ENCODE data around the gene PRCC. TPM values are rescaled to one million over a fixed set of nuclear protein-coding genes. Genes with fewer than 3 reads are reported as not detected.
"Not testable (repeated sequence)": the region's sequence is repeated elsewhere in the genome, so short reads cannot be mapped to it uniquely, and the experiment has no call there.

The PRCC gene
- polyA plus RNA-seq, 1 donor, result 65.4 TPM

DNA sequence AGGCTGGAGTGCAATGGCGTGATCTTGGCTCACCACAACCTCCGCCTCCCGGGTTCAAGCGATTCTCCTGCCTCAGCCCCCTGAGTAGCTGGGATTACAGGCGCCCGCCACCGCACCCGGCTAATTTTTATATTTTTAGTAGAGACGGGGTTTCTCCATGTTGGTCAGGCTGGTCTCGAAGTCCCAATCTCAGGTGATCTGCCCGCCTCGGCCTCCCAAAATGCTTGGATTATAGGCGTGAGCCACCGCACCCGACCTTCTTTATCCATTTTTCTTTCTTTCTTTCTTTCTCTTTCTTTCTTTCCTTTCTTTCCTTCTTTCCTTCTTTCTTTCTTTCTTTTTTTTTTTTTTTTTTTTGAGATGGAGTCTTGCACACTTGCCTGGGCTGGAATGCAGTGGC is 2.2 kb upstream of the PRCC start:
- DNase-seq (ENCODE audit: low read depth), result not testable (repeated sequence)

DNA sequence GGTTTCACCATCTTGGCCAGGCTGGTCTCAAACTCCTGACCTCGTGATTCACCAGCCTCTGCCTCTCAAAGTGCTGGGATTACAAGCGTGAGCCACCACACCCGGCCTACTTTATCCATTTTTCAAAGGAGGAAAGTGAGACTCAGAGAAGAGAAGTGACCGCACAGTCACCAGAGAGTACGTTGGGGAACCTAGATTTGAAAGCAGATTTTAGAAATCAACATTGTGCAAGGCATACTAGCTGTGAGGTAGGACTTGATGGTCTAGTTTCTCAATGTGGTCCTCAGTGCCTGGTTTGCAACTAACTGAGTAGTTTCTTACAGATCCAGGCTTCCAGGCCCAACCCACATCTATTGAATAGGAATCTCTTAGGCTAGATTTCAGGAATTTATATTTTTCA is 1.7 kb upstream of the PRCC start:
- DNase-seq (ENCODE audit: low read depth), result no peak

DNA sequence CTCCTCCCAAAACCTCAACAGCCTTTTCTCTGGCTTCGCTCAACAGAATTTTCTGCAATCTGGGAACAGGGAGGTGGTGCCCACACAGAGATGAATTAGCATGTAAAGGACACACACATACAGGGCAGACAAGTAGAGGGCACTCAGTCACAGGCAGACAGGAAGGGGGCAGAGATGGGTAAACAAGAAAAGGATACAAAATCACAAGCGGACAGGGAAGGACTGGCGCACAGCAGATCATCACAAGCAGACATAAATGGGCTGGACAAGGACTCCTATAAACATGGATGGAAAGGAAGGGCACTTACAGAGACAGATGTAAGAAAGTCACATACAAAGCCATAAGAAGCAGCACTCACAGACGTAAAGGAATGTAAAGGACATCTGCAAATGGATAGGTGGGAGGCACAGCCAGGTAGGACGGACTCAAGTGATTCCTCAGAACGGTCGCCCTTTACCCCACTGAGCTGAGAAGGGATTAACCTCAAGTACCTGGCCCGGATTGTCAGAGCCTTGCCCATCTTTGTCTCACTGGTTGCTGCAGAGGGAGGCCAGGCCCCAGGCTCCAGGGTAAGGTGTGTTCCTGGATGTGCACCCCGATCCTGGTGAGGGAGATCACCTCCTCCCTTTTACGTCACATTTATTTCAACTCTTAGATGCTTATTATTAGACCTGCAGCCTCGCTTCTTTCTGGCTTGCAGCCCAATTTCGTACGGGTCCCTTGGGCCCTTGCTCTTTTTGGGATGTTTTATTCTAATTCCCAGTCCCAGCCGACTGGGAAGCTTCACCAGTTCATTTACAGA is 836 bp upstream of the PRCC start:
- no peak for DNase-seq (ENCODE audit: low read depth)

DNA sequence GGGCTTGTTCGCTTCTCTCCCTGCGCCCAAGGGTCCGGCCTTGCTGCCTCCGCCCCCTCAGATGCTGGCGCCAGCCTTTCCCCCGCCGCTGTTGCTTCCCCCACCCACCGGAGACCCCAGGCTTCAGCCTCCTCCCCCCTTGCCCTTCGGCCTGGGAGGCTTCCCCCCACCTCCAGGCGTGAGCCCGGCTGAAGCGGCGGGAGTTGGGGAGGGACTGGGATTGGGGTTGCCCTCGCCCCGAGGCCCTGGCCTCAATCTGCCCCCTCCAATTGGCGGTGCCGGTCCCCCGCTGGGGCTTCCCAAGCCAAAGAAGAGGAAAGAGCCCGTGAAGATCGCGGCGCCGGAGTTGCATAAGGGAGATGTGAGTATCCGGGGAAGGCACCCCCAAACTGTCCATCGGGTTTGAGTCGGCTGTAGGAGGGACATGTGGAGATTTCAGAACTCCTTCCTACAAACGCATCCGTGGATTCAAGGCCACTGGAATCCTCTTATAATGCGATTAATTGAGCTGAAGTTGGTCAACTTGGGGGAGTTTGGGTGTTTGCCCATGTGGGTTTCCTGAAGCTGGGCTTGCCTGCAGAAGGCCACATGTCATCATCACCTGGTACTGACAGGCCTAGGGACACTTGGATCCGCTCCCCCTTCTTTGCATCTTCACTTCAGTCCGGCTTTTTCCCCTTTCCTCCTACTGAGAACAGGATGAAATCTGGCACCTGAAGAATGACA is 707 bp downstream of the PRCC start:
- DNase-seq (ENCODE audit: low read depth), result no peak

DNA sequence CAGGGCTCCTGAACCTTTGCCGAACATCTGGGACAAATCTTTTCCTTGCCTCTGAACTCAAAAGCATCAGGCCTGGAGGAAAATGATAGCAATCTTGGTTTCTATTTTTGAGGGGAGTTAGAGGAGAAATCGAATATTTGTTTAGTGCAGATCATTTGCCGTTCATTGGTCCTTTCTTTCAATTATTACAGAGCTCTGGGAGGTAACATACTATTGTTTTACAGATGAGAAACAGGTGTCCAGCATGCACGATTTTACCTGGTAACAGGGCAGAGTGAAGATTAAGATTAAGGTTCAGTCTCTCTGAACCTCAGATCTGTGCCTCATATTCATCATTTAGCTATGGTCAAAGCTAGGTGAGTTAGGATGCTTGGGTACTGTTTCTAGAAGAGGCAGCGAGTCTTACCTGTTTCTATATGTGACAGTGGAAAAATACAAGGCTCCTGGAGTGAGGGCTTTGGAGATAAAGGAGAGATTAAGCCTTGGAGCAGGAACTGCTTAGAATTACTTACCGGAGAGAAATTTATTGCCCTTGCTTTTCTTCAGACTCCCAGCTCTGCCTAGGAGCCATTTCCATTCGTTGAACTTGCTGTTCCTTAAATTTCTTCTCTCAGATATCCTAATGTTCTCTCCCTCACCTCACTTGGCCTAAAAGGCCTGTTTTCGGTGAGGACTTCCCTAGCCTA is 1.4 kb downstream of the PRCC start:
- DNase-seq (ENCODE audit: low read depth), result no peak

DNA sequence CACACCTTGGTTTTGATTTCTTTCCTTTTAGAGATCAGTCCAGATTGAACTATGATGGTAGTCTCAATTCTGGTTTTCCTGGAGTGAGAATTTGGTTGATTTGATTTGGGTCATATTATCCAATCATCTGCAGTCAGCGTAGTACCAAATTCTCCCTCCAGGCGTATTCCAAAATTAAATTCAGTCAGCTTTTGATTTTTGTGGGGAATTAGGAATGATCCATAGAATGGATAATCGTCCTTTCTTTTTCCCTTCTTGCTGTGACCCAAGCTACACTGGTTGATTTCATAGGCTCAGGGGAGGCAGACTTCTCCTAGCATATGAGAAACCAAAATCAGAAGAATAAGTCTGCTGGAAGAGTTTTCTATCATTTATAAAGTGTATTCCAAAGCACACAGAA is 4.9 kb downstream of the PRCC start:
- DNase-seq (ENCODE audit: low read depth), result no peak

DNA sequence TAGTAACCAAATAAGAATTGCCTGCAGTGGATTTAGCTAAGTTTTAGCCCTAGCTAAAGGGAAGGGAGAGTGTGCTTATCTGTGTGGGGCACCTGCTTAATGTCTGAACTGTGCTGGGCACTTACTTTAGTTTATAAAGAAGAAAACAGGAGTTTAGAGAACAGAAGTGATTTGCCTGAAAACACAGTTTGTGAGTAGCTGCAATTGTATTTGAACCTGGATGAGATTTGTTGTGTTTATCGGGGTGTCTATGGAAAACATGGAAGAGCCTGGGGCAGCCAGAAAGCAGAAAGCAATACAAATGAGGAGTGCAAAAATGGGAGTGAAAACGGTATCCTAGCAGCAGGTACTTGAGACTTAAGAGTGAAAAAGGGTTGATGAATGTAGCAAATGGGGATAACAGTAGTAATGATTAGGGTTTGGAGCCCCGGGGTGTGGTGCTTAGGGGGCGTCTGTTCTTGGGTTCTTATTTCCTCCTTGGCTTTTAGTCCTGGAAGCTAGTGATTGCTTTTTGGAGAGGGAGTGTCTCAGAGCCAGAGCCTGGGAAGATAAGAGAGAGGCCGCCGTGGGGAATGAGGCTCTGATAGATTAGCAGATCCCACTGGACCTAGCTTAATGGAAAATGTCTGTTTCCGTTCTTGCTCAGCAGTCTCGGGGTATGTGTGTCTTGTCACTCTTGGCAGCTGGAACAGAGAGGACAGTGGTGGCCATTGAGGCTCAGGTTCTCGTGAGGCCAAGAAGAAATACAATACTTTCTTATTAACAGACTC is 5.6 kb downstream of the PRCC start:
- DNase-seq (ENCODE audit: low read depth), result no peak

DNA sequence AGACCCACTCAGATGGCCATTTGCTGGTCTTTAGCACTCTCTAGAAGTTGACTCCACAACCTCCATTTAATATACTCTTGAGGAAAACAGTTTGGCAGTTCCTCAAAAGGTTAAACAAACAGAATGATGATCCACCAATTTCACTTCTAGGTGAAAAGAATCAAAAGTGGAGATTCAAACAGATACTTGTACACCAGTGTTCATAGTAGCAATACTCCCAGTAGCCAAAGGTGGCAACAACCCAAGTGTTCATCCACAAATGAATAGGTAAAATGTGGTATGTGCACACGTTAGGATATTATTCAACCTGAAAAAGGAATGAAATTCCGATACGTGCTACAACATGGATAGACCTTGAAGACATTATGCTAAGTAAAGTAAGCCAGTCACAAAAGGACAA is 6.3 kb downstream of the PRCC start:
- DNase-seq (ENCODE audit: low read depth), result no peak

DNA sequence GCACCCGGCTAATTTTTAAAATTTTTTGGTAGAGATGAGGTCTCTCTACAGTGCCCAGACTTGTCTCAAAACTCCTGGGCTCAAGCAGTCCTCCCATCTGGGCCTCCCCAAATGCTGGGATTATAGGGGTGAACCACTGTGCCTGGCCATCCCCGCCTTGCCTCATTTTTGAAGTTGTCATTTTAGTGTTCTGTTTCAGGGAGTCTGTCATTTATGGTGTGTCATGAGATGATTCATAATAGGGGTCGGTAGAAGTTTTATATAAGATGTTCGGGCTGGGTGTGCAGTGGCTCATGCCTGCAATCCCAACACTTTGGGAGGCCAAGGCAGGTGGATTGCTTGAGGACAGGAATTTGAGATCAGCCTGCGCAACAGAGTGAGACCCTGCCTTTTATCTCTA is 8.5 kb downstream of the PRCC start:
- no peak for DNase-seq (ENCODE audit: low read depth)

DNA sequence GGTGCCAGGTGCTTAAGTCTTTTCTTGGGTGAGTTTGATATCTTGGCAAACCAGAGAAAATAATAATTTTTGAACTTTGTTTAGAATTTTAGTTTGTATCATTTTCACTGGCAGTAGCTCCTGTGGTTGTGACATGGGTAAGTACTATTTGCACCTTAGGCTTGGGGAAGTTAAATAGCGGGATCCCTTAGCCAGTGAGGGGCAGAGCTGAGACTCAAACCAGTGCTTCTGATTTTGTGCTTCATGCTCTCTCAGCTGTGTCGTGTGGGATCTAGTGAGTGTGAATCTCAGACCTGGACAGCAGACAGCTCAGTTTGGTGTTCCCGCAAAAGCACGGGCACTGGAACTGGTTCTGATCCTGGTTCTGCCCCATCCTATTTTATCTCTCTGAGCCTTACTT is 9.6 kb downstream of the PRCC start:
- DNase-seq (ENCODE audit: low read depth), result no peak

DNA sequence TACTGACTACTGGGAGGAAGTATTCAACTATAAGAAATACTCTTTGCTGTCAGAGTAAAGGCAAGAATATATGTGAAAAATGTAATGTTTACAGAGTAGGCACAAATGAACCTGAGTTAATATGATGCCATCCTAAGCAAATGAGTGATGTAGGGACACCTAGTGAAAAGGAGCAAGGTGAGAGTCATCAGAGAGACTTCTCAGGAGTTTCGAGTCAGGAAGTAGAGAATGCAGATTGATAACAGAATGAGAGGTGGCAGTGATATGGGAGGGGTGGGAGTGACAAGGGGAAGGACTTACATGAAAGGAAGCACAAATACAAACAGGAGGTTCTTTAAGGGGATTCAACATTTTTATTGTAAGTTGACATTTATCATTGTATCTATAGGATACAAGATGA is 10.2 kb downstream of the PRCC start:
- no peak for DNase-seq (ENCODE audit: low read depth)

DNA sequence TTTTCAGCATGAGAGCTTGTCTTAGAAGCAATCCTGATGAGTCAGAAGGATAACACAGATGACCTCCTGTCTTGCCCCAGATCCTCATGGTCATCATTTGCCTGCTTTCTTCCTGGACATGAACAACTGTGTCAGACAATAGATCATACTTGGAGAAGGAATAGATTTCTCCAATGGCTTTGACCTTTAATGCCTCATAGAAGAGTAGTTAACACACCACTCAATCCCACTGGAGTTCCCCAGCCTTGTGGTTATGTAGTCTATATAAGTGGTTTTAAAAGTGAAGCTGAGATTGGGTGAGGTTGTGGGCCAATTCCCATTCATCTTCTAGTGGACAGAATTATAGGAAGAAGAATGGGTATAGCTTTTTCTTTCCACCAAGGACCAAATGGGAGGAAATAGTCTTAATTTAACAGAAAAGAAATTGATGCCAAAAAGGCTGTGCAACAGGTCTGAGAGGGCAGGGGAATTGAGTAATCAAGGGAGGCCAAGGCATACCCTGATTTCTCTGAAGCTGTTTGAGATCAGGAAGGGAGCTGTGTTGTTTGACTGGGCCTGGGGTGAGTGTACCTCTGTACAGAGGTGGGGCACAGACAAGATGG is 14.4 kb downstream of the PRCC start:
- DNase-seq (ENCODE audit: low read depth), result no peak

DNA sequence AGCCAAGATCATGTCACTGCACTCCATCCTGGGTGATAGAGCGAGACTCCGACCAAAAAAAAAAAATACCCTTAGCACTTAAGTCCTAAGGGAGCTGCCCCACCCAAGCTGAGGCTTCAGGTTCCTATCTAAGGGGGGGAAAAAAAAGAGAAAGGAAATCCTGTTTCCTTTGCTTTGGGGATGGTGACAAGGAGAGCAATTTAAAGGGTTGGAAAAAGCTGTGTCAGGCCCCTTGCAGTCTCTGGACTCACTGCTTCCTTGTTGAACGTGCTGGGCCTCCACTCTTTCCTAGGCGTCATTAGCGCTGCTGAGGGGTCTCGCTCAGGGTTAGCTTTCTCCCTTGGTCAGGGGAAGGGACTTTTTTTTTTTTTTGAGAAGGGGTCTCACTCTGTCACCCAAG is 18.1 kb downstream of the PRCC start:
- no peak for DNase-seq (ENCODE audit: low read depth)

DNA sequence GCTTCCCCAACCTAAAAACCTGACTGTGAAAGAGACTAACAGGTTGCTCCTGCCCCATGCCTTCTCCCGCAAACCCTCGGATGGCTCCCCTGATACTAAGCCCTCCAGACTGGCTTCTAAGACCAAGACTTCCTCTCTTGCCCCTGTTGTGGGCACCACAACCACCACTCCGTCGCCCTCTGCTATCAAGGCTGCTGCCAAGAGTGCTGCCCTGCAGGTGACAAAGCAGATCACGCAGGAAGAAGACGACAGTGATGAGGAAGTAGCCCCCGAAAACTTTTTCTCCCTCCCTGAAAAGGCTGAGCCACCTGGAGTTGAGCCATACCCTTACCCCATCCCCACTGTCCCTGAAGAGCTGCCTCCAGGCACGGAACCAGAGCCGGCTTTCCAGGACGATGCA is 19.3 kb downstream of the PRCC start:
- no peak for DNase-seq (ENCODE audit: low read depth)

DNA sequence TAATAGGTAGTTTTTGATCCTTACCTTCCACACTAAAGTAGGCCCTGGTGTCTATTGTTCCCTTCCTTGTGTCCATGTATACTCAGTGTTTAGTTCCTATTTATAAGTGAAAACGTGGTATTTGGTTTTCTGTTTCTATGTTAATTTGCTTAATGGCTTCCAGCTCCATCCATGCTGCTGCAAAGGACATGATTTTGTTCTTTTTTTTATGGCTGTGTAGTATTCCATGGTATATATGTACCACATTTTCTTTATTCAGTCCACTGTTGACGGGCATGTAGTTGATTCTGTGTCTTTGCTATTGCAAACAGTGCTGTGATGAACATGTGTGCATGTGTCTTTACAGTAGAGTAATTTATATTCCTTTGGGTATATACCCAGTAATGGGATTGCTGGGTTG is 20.8 kb downstream of the PRCC start:
- no peak for DNase-seq (ENCODE audit: low read depth)

DNA sequence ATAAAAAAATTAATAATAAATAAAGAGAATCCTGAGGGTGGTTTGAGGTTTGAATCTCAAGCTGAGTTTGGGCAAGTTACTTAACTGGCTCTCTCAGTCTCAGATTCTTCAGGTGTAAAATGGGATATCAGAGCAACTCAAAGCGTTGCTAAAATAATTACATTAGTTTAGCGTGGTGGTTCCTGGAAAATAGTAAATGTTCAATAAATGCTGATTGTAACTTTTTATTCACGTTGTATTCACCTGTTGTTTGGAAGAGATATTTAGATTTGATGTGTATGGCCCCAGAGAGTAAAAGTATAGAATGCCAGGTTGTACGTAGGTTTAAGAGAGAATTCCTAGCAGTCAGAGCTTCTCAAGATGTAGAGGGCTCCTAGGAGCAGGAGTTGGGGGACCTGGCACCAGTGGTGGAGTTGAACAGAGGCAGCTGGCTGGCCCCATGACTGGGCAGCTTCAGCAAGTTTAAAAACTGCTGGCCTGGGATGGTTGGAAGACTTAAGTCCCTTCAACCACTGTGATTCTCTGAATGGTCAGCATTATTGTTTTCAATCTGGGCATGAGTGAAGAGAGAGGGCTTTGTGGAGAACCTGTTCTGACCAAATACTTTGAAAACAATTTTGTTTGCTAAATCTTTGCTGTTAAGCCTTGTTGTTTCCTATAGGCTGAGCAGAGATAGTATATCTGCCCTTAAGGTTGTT is 22.4 kb downstream of the PRCC start:
- DNase-seq (ENCODE audit: low read depth), result no peak

DNA sequence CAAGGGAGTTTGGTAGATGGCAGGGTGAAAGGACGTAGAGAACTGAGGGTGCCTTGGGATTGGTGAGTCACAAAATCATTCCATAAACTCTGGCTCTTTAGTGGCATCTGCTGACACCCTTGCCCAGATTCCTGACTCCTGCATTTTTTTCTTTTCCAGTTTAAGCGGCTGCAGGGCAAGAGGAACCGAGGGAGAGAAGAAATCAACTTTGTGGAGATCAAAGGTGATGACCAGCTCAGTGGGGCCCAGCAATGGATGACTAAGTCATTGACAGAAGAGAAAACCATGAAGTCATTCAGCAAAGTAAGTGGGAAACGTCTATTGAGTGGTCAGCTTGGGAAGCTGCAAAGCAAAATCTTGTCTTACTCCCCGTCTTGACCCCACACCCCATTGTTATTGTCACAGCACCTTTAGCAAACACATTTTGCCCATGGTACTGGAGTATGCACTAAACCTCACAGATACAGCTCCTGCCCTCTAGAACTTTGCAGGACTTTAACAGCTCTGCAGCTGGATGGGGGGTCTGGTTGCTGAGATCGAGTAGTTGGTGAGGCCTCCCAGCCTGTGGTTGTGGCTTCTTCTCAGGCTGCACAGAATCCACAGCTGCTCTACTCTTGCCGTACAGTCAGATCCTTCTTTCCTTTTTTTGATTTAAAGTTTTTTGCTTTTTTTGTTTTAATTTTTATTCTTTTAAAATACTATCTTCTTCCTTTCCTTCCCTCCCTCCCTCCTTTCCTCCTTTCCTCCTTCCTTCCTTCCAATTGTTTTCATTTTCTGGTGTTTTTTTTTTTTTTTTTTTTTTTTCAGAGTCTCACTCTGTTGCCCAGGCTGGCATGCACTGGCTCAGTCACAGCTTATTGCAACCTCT is 27.4 kb downstream of the PRCC start:
- DNase-seq (ENCODE audit: low read depth), result no peak

DNA sequence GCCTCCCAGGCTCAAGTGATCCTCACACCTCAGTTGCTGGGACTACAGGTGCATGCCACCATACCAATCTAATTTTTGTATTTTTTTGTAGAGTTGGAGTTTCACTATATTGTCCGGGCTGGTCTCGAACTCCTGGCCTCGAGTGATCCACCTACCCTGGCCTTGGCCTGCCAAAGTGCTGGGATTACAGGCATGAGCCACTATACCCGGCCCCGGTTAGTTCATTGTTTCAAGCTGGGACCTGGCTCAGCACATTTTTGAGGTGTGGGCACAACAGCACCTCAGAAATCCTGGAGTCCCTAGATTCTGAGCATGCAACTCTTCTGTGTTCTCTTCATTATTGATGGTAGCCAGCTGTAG is 28.0 kb downstream of the PRCC start:
- no peak for DNase-seq (ENCODE audit: low read depth)

DNA sequence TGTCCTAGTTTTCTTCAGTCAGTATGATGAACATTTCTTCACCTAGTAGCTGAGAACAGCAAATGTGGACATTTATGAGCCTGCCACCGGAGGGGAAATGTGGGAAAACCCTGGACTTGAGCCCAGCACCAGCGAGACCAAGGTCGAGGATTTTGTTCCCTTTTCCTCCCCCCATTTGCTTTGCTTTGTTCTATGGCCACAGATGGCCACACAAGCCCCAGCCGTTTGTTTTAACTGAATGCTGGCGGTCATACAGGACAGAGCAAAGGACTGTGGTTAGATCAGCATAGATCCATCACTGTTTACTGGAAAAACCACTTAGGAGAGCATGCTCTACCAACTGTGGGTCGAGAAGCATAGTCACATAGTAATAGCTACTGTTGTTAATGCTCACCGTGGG is 28.5 kb downstream of the PRCC start:
- DNase-seq (ENCODE audit: low read depth), result no peak

All from forelimb muscle (tissue), 1 donor.